ENCODE data around the gene CPB2.

The CPB2 gene

GRCh38 chr13:46101484-46102254 lies 3.2 kb downstream of the CPB2 start:
- TF ChIP-seq CTCF (IDR thresholded peaks at IDR 0.05; ENCODE audit: extremely low read depth, insufficient read depth, missing control alignments) = no peak
- in situ Hi-C loops (cut with MboI; ENCODE audit: low pct_unique_long_range_greater_than_20kb, low sequenced_read_pairs, unreplicated experiment) = no loop called here
- DNase-seq (ENCODE audit: low spot score) = no peak

GRCh38 chr13:46101002-46101401 lies 3.8 kb downstream of the CPB2 start:
- TF ChIP-seq CTCF (IDR thresholded peaks at IDR 0.05; ENCODE audit: extremely low read depth, insufficient read depth, missing control alignments) = no peak
- in situ Hi-C loops (cut with MboI; ENCODE audit: low pct_unique_long_range_greater_than_20kb, low sequenced_read_pairs, unreplicated experiment) = no loop called here
- no peak for DNase-seq (ENCODE audit: low spot score)

GRCh38 chr13:46100191-46100815 lies 4.5 kb downstream of the CPB2 start:
- in situ Hi-C loops (cut with MboI; ENCODE audit: low pct_unique_long_range_greater_than_20kb, low sequenced_read_pairs, unreplicated experiment) = no loop called here
- no peak for TF ChIP-seq CTCF (IDR thresholded peaks at IDR 0.05; ENCODE audit: extremely low read depth, insufficient read depth, missing control alignments)
- DNase-seq (ENCODE audit: low spot score) = peak; percentile 44

- DNase-seq (ENCODE audit: low spot score) = no peak
- in situ Hi-C loops (cut with MboI; ENCODE audit: low pct_unique_long_range_greater_than_20kb, low sequenced_read_pairs, unreplicated experiment) = no loop called here
- no peak for TF ChIP-seq CTCF (IDR thresholded peaks at IDR 0.05; ENCODE audit: extremely low read depth, insufficient read depth, missing control alignments)
Observed at GRCh38 chr13:46097663-46098062, 7.2 kb downstream of the CPB2 start.

- DNase-seq (ENCODE audit: low spot score) = no peak
- TF ChIP-seq CTCF (IDR thresholded peaks at IDR 0.05; ENCODE audit: extremely low read depth, insufficient read depth, missing control alignments) = no peak
- in situ Hi-C loops (cut with MboI; ENCODE audit: low pct_unique_long_range_greater_than_20kb, low sequenced_read_pairs, unreplicated experiment) = no loop called here
Observed at GRCh38 chr13:46097015-46097414, 7.8 kb downstream of the CPB2 start.

GRCh38 chr13:46094478-46094877 lies 10.4 kb downstream of the CPB2 start:
- no peak for TF ChIP-seq CTCF (IDR thresholded peaks at IDR 0.05; ENCODE audit: extremely low read depth, insufficient read depth, missing control alignments)

More at GRCh38 chr13:46094478-46094877, 10.4 kb downstream of the CPB2 start:
- no peak for DNase-seq (ENCODE audit: low spot score)
- in situ Hi-C loops (cut with MboI; ENCODE audit: low pct_unique_long_range_greater_than_20kb, low sequenced_read_pairs, unreplicated experiment) = no loop called here
